Measurements from ENCODE around the gene RPL6. TPM values are rescaled to one million over a fixed set of nuclear protein-coding genes. Genes with fewer than 3 reads are reported as not detected.

RPL6 gene
- total RNA-seq, 2 experiments from 2014 or later, result 1,069 to 1,087 TPM

Other genes with a start within 250 kb of the RPL6 start
- 10 to 100 TPM; 45.8 to 47.0 TPM for gene HECTD4, start 27.2 kb downstream of the RPL6 start, total RNA-seq
- 10 to 100 TPM; 82.3 to 82.7 TPM for gene PTPN11, start 9.3 kb upstream of the RPL6 start, total RNA-seq